ENCODE measurements around the gene OTOGL. TPM values are rescaled to one million over a fixed set of nuclear protein-coding genes. Genes with fewer than 3 reads are reported as not detected.

Gene OTOGL
- total RNA-seq = 0.16 and 0.36 TPM in 2 replicates

DNA sequence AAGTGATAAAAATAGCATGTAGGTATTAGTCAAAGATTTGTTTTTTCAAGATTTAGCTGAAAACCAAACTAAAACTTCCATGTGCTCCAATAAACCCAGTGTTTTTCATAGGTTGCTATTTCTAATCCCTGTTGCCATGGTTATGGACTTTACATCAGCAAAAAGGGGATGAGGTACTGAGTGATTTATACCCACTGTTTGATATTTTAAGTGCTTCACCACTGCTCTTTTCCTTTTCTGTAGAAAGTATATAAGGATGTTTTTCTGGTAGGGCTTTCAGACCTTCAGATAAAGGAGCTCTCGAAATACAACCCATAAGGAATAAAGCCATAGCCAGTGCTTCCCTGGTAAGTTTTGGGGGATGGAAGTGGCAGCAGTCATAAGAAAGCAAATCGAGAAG lies at the start of gene OTOGL:
TSS of gene OTOGL (plus strand) at position 279 of the 400 bp plus-strand sequence. CDS start 109,895 bp downstream, outside the sequence.

Small RNA genes lying within 50 kb of the gene (small RNA-seq; reads per million reads assigned to genes)
- gene RN7SKP261 (not detected), gene RNU7-106P (not detected)

Other genes starting within 250 kb of the OTOGL start
- gene PPP1R12A, start 164.4 kb upstream of the OTOGL start, total RNA-seq = 110 and 130 TPM in 2 replicates

Data from hair follicle dermal papilla cell (primary cell).